HuH-7.5 (cell line): ENCODE data around the gene SMIM28.

Experiments
- DNase-seq: peaks from one replicate; pipeline ENCODE4 v3.0.0; 2011; ENCODE audit warnings: low spot score

The SMIM28 gene

GRCh38 chr6:138430361-138431145 lies 52.8 kb downstream of the SMIM28 start:
- no peak for DNase-seq

- DNase-seq: no peak
These were observed 53.8 kb downstream of the SMIM28 start for GRCh38 chr6:138431256-138432062.

- no peak for DNase-seq
These were observed 54.3 kb downstream of the SMIM28 start for GRCh38 chr6:138432063-138432356.
